Measurements from ENCODE around the gene AXDND1.
A peak's percentile ranks its signal among the peaks of the same experiment; 100 is the strongest.
"Not testable (repeated sequence)": the region's sequence is repeated elsewhere in the genome, so short reads cannot be mapped to it uniquely, and the experiment has no call there.

Gene AXDND1, protein sequence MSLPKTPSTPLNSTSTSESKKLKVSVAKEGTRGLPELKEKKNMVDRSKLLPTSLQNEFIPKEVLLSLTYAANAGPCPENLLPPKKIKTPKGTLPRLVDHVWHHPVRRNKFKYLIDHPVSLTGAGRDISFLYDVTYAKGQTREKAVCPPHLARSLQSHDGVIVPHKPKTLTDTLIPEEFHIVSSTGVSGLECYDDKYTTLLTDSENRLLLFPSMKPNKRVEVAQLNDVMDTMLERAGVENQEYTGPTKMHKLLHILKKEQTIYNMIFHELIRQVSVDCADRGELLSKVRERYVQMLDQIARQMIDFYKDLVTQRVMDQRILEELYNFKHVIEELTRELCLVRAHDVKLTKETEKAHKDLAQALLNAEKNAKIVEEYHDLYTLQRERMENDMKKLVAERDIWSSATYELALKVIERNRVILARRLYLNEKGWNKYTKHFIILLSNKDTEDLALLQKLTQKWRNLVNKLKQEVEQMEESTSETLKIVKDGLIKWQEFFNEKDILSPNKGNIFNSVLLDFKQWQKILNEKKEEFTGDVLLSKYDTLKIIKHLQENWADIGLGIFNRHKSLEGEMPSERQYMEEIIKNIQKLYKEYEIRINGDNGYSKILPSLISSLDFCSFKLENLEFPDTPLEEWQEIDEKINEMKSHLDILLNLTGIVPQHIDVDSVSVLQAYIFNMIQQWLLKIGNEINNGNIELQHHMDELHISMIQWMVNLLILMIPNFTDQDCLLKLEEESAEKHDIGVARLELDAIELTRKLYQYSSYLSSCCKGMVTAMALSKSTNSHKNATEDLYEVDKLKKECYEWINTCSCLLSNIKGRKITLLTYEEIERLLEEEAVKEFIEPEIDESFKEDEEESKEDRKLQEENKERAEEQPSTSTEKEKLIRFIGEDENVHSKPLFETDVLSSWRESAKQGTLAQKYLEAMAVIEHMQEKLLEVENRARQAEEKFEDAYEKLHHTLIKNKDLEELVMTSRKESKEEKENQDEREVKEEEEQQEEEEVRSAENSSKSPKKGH

DNA sequence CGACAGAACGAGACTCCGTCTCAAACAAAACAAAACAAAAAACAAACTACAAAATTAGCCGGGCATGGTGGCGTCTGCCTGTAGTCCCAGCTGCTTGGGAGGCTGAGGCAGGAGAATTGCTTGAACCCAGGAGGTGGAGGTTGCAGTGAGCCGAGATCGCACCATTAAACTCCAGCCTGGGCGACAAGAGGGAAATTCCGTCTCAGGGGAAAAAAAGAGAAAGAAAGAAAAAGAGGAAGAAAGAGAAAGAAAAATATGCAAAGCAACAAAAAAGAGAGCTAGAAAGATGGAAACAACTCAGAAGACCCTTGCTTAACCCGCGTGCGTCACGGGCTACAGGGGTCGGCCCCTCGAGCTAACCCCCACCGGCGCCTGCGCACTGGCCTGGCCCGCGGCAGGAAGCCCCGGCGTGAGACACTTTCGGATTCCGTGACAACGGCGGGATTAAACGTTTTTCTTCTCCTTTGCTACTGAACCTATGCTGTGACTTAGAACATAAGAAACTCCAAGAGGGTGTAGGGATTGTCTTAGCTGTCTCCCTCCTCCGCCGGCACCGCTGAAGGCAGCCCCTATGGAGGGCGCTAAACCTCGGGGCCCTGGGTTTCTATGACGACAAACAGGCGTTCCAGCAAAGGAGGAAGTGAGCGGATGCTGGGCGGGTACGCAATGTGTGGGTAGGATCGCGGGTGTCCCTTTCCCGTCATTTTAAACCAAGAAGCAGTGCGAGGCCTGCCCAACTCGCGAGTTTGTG lies at the start of gene AXDND1:
TSS of gene AXDND1 (plus strand) at position 630 of the 751 bp plus-strand sequence. CDS start 539 bp downstream, outside the sequence.
- peak; percentile 72 to 86 for DNase-seq

DNA sequence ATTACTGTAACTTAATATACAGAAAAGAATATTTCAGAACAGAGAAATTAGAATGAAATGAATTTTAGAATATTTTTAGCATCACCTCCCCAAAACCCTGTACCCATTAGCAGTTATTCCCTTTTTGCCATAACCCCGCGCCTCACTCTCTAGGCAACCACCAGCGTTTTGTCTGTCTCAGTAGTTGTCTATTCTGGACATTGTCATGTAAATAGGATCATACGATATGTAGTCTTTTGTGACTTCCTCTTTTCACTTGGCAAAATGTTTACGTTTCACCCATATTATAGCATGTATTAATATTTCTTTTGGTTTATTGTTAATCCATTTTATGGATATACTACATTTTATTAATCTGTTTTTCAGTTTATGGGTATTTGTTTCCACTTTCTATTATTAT lies 47.3 kb upstream of the AXDND1 start:
- no peak for DNase-seq

DNA sequence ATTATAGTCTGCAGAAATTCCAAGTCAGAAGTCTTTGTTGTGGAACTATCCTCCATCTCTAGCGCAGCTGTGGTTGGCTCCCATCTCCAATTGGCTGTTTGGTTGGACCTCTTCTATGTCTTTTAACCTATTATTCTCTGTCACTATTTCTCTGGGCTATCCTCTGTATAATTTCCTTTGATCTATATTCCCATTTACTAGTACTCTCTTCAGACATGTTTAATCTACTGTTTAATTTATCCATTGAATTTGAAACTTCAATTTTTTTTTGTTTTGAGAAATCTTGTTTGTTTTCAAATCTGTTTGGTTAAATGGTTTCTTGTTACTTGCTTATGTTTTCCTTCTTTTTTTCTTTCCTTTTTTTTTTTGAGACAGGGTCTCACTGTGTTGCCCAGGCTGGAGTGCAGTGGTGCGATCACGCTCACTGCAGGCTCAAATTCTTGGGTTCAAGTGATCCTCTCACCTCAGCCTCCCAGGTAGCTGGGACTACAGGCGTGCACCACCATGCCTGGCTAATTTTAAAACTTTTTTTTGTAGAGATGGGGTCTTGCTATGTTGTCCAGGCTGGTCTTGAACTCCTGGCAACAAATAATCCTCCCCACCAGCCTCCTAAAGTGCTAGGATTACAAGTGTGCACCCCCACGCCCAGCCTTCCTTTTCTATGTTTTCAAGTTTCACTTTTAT lies 44.1 kb upstream of the AXDND1 start:
- DNase-seq: no peak

DNA sequence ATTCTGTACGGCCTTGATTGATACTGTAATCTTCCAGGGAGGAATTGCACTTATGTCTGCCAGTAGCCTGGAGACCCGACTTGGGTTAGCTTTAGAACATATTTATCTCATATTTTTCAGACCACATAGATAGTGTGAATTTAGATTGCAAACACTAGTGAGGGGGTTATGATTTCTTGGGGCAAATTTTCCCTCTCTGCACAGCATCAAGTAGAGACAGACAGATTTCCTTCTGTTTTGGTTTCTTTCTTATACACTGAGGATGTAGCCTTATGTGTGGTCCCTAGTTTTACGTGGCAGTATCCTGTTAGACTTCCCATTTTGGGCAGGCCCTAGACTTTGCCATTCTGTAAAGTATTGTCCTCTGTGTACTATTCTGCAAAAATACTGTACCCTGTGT lies 43.2 kb upstream of the AXDND1 start:
- DNase-seq: no peak

DNA sequence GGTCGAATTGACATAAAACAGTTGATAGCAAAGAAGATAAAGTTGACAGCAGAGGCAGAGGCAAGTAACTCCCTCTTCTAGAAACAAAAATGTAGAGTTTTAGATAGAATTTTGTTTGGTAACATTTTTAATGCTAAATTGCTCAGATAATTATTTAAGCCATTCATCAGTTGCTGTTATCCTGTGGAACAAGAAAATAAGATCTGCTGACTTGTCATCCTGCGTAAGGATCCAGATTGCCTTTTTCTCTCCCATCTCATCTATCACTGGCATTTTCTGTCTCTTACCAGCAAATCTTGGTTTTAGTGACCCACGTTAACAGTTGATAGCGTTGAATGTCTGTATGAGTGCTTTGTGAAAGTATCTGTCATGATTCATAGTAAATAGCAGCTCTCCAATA lies 42.3 kb upstream of the AXDND1 start:
- no peak for DNase-seq

DNA sequence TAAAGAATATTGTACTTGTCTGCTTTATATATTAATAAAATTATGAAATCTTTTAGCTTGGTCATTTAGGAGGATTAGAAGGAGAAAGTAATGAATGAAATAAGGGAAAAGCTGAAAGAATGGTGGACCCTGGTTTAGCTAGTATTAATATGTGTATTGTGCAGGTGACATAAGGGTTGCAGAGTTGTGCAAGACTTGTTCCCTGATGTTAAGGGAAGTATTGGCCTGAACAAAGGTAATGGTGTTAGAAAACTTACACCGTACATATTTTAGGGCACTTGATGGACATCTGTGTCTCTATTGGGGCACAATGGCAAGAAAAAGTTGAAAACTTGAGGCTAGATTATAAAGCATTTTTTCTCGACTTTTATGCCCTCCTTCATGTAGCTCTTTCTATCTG lies 39.9 kb upstream of the AXDND1 start:
- DNase-seq: no peak

DNA sequence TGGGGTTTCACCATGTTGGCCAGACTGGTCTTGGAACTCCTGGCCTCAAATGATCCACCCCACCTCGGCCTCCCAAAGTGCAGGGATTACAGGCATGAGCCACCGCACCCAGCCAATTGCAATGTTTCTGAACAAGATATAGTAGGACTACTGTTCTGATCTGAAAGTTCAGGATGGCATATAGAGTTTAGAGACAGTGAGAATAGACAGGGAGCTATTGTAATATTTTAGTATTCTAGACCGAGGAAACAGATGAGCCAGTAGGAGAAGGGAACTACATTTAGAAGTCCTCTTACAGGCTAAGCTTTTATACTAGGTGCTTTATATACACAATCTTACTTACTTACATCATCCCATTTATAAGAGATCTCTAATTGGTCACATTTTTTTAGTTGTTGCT lies 39.0 kb upstream of the AXDND1 start:
- no peak for DNase-seq

DNA sequence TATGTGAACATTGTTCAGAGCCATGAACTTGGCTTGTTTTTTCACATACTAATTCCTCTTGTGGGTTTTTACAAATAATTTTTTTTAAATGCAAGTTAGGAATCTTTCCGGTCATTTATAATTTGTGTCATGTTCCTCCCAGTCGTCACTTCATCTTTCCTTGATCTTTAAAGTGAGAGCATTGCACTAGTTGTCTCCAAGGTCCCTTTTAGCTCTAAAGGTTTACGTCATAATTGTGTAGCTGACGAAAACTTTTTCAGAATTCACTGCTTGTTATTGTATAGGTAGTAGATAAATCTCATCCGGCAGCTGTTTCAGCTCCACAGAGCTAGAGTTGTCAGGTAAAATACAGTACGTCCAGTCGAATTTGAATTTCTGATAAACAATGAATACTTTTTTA lies 38.6 kb upstream of the AXDND1 start:
- no peak for DNase-seq

DNA sequence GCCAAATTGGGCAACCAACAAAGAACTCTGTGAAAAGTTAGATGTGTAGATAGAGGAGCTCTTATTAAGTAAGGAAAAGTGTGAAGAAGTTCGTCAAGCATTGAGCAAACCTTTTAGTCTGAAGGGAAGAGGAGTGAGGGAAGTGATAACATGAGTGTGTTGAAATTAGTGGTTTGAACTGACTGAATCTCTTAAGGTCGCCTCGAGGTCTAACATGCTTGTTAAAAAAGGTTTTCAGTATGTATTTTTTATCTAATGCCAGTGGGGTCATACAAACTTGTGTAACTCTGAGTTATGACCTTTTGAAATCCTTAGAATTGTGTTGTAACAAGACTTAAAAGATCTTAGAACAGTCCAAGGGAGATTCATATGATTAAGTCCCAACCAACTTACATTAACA lies 38.1 kb upstream of the AXDND1 start:
- no peak for DNase-seq

DNA sequence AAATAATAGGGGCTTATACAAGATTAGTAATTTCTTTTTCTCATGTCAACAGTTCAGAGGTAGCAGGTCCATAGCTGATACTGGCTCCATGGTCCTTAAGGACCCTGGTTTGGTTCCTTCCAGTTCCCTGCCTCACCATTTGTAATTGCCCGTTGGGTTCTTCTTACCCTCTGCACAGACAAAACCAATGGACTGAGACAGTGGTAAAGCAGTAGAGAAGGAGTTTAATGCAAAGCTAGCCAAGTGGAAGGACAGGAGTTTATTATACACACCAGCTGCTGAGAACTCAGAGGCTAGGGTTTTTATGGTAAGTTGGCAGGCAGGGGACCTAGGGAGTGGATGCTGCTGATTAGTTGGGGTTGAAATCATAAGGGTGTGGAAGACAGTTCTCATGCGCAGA lies 35.9 kb upstream of the AXDND1 start:
- no peak for DNase-seq

DNA sequence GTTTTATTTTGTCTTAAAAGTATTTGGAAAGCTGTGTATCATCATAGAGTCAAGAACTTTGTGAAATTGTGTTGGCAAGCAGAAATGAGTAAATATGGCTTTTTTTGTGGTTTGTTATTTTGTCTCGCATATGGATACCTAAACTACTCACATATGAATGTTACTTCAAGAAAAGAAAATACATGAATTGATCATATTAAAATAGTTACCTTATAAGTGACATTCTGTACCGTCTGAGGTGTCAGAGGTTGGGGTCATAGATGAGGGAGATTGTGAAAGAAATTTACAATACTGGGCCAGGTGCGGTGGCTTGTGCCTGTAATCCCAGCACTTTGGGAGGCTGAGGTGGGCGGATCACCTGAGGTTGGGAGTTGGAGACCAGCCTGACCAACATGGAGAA lies 31.3 kb upstream of the AXDND1 start:
- DNase-seq: no peak

DNA sequence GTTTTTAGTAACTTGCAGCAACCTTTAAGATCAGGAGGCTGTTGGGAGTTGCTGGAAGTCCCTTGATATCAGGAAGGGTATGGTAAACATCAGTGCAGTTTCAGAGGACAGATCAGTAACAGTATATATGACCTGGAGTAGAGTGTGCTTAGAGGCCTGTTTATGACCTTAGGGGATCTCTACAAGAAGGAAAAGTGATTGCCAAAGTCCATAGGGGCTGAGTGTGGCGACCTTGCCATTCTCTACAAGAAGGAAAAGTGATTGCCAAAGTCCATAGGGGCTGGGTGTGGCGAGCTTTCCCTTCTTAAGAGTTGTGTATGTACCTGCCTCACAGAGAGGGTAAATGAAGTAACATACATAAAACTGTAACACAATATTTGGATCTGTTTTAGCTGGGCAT lies 28.5 kb upstream of the AXDND1 start:
- DNase-seq: no peak

DNA sequence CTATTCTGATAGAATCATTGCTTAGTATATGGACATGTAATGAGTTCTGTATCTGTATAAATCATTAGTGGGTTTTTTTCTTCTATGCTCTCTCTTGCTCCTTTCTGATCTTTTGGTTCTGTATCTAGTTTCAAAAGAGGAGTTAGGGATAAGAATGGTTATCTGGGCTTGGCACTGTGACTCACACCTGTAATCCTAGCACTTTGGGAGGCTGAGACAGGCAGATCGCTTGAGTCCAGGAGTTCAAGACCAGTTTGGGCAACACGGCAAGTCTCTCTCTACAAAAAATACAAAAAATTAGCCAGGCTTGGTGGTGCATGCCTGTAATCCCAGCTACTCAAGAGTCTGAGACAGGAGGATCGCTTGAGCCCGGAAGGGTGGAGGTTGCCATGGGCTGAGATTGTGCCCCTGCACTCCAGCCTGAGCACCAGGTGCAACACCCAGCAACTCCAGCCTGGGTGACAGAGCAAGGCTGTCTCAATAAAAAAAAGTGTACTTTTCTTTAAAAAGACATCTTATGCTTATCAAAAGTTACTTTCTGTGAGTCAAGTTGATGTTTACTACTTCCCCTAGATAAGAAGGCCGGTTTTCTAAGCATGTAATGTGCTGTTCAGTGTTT lies 27.7 kb upstream of the AXDND1 start:
- no peak for DNase-seq

DNA sequence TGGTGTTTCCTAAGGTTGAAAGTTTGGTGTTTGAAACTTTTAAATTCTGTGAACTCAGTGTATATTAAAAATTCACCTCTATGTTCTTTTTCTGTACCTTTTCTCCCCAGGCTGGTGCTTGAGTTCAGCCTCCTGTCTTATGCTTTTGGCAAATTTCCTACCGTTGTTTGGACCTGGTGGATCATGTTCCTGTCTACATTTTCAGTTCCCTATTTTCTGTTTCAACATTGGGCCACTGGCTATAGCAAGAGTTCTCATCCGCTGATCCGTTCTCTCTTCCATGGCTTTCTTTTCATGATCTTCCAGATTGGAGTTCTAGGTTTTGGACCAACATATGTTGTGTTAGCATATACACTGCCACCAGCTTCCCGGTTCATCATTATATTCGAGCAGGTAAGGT lies 24.9 kb upstream of the AXDND1 start:
- DNase-seq: no peak

DNA sequence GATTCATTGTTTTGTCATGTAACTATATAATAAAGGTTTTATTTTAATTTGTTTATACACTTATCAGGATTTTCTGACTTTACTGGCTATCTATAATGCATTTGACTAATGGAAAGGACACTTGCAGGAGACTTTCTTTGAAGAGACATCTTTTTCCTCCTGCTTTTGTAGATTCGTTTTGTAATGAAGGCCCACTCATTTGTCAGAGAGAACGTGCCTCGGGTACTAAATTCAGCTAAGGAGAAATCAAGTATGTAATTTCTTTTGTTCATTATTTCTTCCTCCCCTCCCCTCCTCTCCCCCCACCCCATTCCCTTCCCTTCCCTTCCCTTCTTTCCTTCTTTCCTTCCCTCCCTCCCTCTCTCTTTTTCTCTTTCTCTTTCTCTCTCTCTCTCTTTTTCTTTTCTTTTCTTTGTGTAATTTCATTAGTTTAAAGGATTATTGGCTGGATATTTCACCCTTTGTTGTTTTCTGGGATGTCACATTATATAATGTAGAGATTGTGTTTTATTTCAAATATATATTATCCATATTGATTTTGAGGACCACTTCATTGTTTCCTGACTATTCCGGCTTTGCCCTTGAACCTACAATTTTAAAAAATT lies 23.7 kb upstream of the AXDND1 start:
- DNase-seq: no peak

DNA sequence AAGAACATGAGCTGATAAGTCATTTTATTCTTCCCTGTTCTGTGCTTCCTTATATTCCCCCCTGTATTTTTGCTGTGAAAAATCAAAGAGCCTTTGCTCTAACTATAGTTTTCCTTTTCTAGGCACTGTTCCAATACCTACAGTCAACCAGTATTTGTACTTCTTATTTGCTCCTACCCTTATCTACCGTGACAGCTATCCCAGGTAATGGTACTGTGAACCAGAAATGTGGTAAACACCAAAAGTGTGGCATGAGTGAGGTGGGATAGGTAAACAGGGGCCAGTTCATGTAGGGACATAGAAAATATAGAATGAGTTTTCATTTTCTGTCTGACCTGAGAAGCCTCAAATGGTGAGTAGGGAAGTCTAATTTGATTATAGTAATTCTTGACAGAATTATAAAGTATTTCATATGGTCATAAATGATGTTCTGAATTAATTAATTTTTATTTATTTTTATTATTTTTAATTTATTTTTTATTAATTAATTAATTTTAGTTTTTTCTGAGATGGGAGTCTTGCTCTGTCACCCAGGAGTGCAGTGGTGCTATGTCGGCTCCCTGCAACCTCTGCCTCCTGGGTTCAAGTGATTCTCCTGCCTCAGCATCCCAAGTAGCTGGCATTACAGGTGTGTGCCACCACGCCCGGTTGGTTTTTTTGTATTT lies 22.9 kb upstream of the AXDND1 start:
- no peak for DNase-seq

DNA sequence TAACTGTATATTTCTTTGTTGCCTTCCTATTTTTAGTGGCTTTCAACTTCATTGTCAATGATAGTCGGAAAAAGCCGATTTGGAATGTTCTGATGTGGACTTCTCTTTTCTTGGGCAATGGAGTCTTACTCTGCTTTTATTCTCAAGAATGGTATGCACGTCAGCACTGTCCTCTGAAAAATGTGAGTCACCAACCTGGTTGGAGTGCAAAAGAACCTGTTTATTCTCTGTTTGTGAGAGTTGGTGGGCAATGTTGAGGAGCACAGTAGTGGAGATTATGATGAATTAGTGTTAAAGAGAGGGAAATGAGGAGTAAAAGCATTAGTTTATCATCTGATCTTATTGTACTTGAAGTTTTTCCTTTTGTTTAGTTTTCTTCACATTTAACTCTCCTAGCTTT lies 14.5 kb upstream of the AXDND1 start:
- DNase-seq: no peak

DNA sequence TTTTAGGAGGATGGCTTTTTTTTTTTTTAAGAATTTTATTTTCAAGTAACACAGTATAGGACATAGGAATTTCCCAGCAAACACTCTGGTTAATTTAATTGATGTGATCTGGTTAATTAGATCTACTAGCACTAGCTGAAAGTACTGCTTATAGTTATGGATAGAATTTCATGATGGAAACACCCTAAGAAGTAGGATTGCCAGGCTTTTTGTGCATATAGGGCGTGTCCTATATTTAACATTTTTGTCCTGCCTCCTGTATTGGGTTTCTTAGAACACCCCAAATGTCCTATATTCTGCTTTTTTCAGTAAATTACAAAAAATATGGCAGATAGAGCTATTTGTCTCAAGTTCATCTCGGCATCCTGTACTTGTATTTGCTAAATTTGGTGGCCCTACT lies 13.5 kb upstream of the AXDND1 start:
- no peak for DNase-seq

DNA sequence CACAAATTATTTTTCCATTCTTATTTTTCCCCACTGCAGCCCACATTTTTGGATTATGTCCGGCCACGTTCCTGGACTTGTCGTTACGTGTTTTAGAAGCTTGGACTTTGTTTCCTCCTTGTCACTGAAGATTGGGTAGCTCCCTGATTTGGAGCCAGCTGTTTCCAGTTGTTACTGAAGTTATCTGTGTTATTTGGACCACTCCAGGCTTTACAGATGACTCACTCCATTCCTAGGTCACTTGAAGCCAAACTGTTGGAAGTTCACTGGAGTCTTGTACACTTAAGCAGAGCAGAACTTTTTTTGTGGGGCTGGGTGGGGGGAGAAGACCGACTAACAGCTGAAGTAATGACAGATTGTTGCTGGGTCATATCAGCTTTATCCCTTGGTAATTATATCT lies 12.2 kb upstream of the AXDND1 start:
- no peak for DNase-seq

DNA sequence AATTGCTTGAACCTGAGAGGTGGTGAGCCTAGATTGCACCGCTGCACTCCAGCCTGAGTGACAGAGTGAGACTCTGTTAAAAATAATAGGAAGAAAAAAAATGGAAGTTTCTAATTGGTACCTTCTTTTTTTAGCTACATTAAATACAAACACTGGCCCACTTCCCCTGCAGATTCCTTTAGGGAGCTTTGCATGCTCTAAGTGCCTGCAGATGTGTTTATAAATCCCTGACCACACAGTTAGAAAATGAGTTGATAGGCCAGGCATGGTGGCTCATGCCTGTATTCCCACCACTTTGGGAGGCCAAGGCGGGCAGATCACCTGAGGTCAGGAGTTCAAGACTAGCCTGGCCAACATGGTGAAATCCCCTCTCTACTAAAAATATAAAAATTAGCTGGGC lies 4.1 kb upstream of the AXDND1 start:
- not testable (repeated sequence) for DNase-seq

Data from NCI-H2081 (cell line).